GM23248 (cell line): Measurements from ENCODE around the gene SNAP25.

ENCODE experiments used
- EZH2 ChIP-seq: fragments of 200-600 bp; sonication (generic); IDR thresholded peaks from 2 replicates; pipeline ENCODE4 v1.6.1; 2018; ENCODE audit warnings: antibody characterized with exemption, mild to moderate bottlenecking; ENCODE audit not compliant: insufficient read depth, poor library complexity, severe bottlenecking
- EZH2phosphoT487 ChIP-seq: fragments of 200-600 bp; sonication (generic); IDR thresholded peaks from 2 replicates; pipeline ENCODE4 v1.6.1; 2018; ENCODE audit warnings: antibody characterized with exemption, moderate library complexity, mild to moderate bottlenecking, low read depth; ENCODE audit not compliant: insufficient read depth

DNA sequence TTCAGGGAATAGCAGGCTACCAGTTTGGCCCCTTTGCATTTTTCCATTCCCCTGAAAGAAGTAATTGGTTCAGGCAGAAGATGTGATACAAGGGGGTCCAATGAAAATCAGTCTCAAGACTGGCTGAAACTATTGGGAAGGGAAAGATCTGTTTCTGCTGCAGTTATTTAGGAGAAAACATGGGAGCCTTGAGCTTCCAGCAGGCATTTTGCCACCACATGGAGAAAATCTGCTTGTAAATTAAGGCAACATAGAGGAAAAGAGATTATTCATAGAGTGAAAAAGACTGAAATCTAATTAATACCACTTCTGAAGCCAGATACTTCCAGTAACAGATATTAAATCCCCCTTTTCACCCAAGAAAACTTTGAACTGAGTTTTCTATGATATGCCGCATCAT, 44.2 kb upstream of the SNAP25 start:
- TF ChIP-seq EZH2phosphoT487 (no peak), EZH2 (no peak)
